Activated naive CD8-positive, alpha-beta T cell treated with anti-CD3 and anti-CD28 coated beads for 36 hours (primary cell): ENCODE measurements around the gene MYCN. TPM values are rescaled to one million over a fixed set of nuclear protein-coding genes. Genes with fewer than 3 reads are reported as not detected.

ENCODE experiments used
- DNase-seq: peaks from one replicate; pipeline ENCODE4 v3.0.0; 2021
- H3K27ac Mint-ChIP-seq: one replicate; pipeline ENCODE4 v1.8.0; 2022; ENCODE audit warnings: mild to moderate bottlenecking, moderate library complexity, mixed read lengths
- H3K27me3 Mint-ChIP-seq: one replicate; pipeline ENCODE4 v1.8.0; 2022; ENCODE audit warnings: mild to moderate bottlenecking, mixed read lengths
- H3K36me3 Mint-ChIP-seq: one replicate; pipeline ENCODE4 v1.8.0; 2021; ENCODE audit warnings: mild to moderate bottlenecking, mixed read lengths
- H3K4me1 Mint-ChIP-seq: one replicate; pipeline ENCODE4 v1.8.0; 2021; ENCODE audit warnings: mixed read lengths
- H3K4me3 Mint-ChIP-seq: one replicate; pipeline ENCODE4 v1.8.0; 2022; ENCODE audit warnings: mild to moderate bottlenecking, moderate library complexity, mixed read lengths
- H3K9me3 Mint-ChIP-seq: one replicate; pipeline ENCODE4 v1.8.0; 2022; ENCODE audit warnings: mixed read lengths
- total RNA-seq, 2 experiments: library from RNA; stranded (reverse); gene quantifications; one replicate each; pipeline ENCODE4 v1.2.3, GENCODE V29; 2021

The MYCN gene
- total RNA-seq, 2 experiments from 2014 or later = 0.16 TPM; not detected in 1

DNA sequence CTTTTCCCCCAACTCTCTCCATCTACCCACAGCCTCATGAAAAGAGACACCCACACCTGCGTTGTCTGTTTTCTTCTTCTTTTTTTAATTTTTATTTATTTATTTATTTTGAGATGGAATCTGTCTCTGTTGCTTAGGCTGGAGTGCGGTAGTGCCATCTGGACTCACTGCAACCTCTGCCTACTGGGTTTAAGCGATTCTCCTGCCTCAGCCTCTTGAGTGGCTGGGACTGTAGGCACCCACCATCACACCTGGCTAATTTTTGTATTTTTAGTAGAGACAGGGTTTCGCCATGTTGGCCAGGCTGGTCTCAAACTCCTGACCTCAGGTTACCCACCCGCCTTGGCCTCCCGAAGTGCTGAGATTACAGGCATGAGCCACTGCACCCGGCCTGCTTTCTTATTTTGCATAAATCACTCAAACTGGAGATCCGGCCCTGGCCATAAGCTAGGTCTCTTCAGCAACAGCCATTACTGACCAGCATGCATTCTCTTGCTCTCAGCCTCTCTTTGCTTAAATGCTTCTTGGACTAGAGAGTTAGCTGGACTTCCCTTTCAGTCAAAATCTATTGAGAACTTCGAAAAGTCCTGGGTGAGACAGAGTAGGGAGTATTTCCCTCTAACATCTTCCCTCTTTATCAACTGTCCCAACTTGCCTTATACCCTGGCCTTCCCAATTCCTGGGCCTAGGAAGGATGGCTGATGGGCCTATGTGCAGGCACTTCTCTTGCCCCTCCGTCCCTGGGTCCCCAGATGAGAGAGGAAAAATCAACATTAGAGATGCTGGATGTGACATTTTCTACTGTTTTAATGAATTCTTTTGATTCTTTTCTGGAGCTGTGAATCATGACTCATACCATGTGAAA is 27.3 kb downstream of the MYCN start:
- no peak overlapping the region for H3K4me3 Mint-ChIP-seq
- H3K27me3 Mint-ChIP-seq = no peaks in the 10 kb centered on the region
- H3K4me1 Mint-ChIP-seq = peaks cover 54% of the 10 kb centered on the region
- H3K9me3 Mint-ChIP-seq = no peaks in the 10 kb centered on the region
- no peaks in the 10 kb centered on the region for H3K36me3 Mint-ChIP-seq
- DNase-seq = no peak
- H3K27ac Mint-ChIP-seq = peak overlapping the region; percentile 26

DNA sequence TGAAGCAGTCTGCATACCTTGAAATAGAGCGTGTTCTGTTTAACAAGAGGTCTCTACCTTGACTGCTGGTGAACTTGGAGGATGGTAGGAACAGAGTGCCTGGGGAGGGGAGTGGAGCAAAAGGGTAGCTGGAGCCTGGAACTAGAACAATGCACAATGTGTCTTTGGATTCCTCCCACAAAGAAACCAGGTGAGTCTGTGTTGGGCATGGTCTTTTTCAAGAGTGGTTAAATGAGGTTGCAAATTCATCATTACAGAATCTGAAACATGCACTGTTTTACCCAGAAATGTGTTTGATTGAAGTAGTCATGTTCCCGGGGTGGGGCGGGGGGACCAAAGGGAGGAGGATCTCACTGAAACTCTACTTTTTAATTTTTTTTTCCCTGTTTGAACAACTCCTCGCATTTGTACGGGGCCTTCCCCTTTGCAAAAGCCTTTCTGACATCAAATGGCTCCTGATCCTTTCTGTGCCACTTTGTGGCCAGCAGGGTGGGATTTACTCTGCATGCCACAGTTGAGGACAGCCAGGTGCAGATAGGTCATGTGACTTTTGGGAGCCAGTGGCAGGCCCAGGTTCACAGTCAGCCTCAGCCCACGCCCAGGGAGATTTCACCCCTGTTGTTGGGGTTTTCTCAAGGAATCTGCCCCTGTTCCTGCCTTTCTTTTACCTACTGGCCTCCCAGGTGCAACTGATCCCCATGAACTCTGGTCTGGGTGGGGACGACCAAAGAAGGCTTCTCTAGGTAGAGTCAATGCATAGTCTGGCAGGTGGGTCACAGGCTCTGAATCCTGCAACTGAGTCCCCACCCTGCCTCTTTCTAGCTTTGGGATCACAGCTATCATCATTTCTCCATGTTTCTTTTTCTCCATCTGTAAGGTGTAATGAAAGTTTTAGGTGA is 28.2 kb downstream of the MYCN start:
- Mint-ChIP-seq H3K4me3 (no peak overlapping the region), H3K27ac (peak overlapping the region; percentile 26)

DNA sequence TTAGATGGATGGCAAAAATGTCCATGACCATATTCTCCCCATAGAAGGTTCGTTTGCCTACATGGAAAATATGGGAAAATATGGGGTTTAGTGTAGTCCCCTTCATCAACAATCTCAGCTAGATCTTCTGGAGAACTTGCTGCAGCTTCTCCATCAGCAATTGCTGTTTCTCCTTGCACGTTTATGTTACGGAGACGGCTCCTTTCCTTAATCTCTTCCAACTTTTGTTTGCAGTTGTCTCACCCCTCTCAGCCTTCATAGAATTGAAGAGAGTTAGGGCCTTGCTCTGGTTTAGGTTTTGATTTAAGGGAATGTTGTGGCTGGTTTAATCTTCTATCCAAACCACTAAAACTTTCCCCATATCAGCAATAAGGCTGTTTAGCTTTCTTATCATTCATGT is 28.9 kb downstream of the MYCN start:
- H3K4me3 Mint-ChIP-seq = peak overlapping the region; percentile 19
- no peak overlapping the region for H3K27ac Mint-ChIP-seq
- no peaks in the 10 kb centered on the region for H3K27me3 Mint-ChIP-seq
- no peaks in the 10 kb centered on the region for H3K36me3 Mint-ChIP-seq
- no peak for DNase-seq
- peaks cover 57% of the 10 kb centered on the region for H3K4me1 Mint-ChIP-seq
- H3K9me3 Mint-ChIP-seq = no peaks in the 10 kb centered on the region

More for the DNA sequence above, 28.2 kb downstream of the MYCN start:
- H3K4me1 Mint-ChIP-seq = peaks cover 55% of the 10 kb centered on the region
- H3K9me3 Mint-ChIP-seq = no peaks in the 10 kb centered on the region
- H3K27me3 Mint-ChIP-seq = no peaks in the 10 kb centered on the region
- H3K36me3 Mint-ChIP-seq = no peaks in the 10 kb centered on the region
- peak; percentile 21 for DNase-seq

DNA sequence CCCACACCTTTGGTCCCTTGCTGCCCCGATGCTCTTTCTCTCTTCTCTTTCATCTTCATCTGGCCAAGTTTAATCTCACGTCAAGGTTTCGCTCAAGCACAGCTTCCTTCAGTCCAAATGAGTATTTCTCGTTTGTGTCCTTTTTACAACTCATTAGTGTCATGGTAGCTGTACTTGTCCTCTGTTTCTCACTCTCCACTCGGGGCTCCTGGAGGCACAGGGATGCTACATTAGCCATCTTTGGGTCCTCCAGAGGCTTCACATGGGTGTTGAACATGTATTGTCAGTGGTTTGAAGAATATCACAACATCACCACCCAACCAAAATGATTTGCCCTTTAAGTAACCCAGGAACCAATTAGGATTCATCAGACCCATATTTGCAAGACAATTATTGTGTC is 30.4 kb downstream of the MYCN start:
- Mint-ChIP-seq H3K36me3 (no peaks in the 10 kb centered on the region), H3K27ac (no peak overlapping the region), H3K4me3 (no peak overlapping the region), H3K27me3 (no peaks in the 10 kb centered on the region), H3K4me1 (peaks cover 48% of the 10 kb centered on the region), H3K9me3 (no peaks in the 10 kb centered on the region)
- no peak for DNase-seq

DNA sequence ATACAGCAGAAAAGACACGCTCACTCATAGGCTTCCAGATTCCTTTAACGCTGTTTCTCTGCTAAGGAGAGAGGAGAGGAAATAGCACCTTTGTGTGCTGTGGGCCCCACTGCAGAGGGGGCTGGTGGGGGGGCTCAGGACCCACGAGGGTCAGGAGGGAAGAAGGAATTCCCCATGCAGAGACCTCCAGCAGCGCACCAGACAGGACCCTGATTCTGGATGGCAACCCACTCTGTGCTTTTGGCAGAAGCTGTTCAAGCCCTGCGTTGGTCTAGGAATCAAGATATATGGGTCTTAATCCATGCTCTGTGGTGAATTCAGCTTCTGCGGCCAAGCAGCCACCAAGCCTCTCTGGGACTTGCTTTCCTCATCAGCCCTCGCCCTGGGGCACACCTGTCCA is 31.0 kb downstream of the MYCN start:
- Mint-ChIP-seq H3K36me3 (no peaks in the 10 kb centered on the region), H3K27ac (no peak overlapping the region), H3K27me3 (no peaks in the 10 kb centered on the region), H3K9me3 (no peaks in the 10 kb centered on the region), H3K4me1 (peaks cover 41% of the 10 kb centered on the region), H3K4me3 (no peak overlapping the region)
- DNase-seq = no peak

DNA sequence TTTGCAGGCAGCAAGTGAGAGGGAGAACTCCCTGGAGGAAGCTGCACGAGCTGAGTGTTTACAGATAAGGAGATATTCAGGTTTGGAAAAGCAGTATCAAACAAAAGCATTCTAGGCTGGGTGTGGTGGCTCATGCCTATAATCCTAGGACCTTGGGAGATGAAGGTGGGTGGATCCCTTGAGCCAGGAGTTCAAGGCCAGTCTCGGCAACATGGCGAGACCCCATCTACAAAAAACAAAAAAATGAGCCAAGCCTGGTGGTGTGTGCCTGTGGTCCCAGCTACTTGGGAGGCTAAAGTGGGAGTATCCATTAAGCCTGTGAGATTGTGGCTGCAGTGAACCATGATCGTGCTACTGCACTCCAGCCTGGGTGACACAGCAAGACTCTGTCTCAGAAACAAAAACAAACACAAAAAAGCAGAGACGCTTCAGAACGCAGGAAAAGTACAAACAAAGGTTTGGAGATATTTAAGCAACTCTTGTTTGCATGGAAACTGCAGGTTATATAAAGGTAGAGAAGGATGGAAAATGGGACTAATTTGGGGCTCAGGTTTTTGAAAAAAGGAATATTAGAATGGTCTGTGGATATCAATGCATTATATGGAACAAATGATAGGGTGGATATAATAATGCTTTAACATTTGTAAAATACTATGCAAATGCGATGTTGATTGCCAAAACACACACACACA is 31.6 kb downstream of the MYCN start:
- Mint-ChIP-seq H3K9me3 (no peaks in the 10 kb centered on the region), H3K4me1 (peaks cover 35% of the 10 kb centered on the region), H3K27ac (no peak overlapping the region), H3K36me3 (no peaks in the 10 kb centered on the region), H3K4me3 (no peak overlapping the region), H3K27me3 (no peaks in the 10 kb centered on the region)
- no peak for DNase-seq

DNA sequence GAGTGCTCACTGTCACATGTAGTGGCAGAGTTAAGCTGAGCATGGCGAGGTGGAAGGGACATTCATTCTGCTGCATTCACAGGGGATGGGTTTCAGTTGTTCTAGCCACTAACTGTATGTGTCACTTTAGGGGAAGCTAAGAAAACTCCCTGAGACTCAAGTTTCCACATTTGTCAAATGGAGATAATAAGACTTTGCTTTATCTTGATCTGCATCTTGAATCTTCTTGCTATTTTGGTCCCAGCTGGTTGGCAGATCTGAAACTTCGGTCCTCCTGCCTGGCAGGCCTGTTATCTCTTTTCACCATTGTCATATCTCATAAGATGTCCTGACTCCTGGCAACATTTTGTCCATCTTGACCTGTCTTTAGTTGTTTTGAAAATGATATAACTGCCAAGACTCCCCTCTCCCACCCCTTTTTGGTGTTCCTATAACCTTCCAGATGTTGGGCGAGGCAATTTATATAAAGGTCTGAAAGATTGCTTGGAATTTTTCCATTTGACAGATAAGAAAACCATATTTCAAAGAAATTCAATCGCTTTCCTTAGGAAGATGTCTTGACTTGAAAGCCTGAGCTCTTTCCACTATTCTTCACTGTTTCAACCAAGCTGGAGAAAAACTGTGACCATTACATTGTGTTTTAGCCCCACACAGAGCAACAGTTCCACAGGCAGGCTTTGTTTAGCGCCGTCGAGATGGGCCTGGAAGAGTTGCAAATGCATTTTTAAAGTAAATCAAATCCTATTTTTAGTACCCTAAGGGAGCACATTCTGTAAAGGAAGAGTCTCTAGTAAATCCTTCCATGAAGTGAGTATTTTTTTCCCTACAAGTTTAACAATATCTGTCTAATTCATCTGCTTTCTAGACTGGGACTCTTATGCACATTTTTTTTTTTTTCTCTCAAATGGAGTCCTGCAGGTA is 33.4 kb downstream of the MYCN start:
- no peaks in the 10 kb centered on the region for H3K9me3 Mint-ChIP-seq
- no peak overlapping the region for H3K4me3 Mint-ChIP-seq
- H3K36me3 Mint-ChIP-seq = no peaks in the 10 kb centered on the region
- no peak for DNase-seq
- peaks cover 20% of the 10 kb centered on the region for H3K4me1 Mint-ChIP-seq
- H3K27me3 Mint-ChIP-seq = no peaks in the 10 kb centered on the region
- no peak overlapping the region for H3K27ac Mint-ChIP-seq

DNA sequence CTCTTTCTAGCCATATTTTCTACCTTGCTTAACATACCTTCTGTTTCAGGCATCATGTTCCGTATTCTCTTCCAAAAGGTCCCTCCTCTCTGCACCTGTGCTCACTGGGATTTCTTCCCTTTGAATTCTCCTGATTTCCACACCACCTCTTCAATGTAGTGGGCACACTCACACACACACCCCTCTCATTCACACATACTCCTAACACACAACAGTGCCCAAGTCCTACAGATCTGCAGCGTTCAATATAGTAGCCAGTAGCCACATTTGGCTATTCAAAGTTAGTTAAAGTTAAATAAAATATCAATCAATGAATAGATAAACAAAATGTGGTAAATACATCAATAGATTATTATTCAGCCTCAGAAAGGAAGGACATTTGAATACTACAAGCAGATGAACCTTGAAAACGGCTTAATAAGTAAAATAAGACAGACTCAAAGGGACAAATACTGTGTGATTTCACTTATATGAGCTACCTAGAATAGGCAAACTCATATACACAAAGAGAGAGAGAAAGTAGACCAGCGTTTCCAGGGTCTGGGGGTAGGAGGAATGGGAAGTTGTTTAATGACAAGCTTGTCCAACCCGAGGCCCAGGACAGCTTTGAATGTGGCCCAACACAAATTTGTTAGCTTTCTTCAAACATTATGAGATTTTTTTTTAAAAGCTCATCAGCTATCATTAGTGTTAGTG is 34.4 kb downstream of the MYCN start:
- no peak overlapping the region for H3K27ac Mint-ChIP-seq
- H3K4me3 Mint-ChIP-seq = no peak overlapping the region
- no peak for DNase-seq
- H3K36me3 Mint-ChIP-seq = no peaks in the 10 kb centered on the region
- H3K9me3 Mint-ChIP-seq = no peaks in the 10 kb centered on the region
- no peaks in the 10 kb centered on the region for H3K27me3 Mint-ChIP-seq
- peaks cover 11% of the 10 kb centered on the region for H3K4me1 Mint-ChIP-seq

DNA sequence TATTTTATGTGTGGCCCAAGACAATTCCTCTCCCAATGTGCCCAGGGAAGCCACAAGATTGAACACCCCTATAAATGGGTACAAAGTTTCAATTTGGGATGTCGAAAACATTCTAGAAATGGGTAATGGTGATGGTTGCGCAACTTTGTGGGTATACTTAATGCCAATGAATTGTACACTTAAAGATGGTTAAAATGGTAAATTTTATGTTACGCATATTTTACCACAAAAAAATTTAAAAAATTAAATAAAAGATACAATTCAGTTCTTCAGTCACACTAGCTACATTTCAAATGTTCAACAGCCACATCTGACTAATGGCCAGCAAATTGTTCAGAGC is 34.9 kb downstream of the MYCN start:
- Mint-ChIP-seq H3K9me3 (no peaks in the 10 kb centered on the region), H3K4me1 (peaks cover 9% of the 10 kb centered on the region), H3K27ac (no peak overlapping the region), H3K4me3 (no peak overlapping the region), H3K36me3 (no peaks in the 10 kb centered on the region), H3K27me3 (no peaks in the 10 kb centered on the region)
- no peak for DNase-seq

DNA sequence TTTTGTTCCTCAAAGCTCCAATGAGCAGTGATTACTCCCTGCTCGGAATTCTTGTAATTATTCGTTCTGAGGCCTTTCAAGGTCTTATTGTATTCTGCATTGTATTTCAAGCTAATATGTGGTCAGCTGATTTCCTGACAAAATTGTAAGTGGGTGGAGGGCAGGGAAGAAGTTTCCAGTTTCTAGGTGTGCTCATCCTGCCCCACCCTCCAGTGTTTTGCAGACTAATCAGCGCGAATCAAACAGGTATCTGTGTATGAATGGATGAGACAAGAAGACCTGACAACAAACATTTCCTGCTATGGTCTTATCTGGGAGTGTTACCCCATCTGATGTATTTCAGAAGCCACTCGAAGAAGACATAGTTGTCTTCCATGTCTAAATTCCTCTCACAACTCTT is 35.3 kb downstream of the MYCN start:
- H3K9me3 Mint-ChIP-seq = no peaks in the 10 kb centered on the region
- H3K36me3 Mint-ChIP-seq = no peaks in the 10 kb centered on the region
- no peak overlapping the region for H3K27ac Mint-ChIP-seq
- peaks cover 9% of the 10 kb centered on the region for H3K4me1 Mint-ChIP-seq
- H3K4me3 Mint-ChIP-seq = no peak overlapping the region
- no peaks in the 10 kb centered on the region for H3K27me3 Mint-ChIP-seq
- no peak for DNase-seq

DNA sequence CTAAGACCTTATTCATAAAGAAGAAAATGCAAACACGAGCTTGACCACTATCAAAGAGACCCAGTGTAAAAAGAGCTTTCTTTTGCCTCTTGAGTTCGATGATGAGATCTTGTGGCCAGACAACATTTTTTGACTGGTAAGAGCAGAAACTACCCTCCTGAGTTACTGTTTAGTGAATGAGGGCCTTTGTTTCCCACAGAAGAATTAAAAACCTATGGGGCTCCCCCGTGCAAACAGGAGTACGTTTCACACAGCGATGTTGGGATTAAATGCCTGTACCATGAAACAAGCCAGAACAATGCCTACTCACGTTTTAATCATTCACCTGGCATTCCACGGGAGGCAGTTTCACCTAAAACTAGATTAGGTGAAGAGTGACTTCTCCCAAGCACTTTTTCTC is 36.0 kb downstream of the MYCN start:
- Mint-ChIP-seq H3K27ac (no peak overlapping the region), H3K36me3 (no peaks in the 10 kb centered on the region), H3K4me3 (no peak overlapping the region), H3K4me1 (peaks cover 9% of the 10 kb centered on the region), H3K9me3 (no peaks in the 10 kb centered on the region), H3K27me3 (no peaks in the 10 kb centered on the region)
- DNase-seq = no peak

DNA sequence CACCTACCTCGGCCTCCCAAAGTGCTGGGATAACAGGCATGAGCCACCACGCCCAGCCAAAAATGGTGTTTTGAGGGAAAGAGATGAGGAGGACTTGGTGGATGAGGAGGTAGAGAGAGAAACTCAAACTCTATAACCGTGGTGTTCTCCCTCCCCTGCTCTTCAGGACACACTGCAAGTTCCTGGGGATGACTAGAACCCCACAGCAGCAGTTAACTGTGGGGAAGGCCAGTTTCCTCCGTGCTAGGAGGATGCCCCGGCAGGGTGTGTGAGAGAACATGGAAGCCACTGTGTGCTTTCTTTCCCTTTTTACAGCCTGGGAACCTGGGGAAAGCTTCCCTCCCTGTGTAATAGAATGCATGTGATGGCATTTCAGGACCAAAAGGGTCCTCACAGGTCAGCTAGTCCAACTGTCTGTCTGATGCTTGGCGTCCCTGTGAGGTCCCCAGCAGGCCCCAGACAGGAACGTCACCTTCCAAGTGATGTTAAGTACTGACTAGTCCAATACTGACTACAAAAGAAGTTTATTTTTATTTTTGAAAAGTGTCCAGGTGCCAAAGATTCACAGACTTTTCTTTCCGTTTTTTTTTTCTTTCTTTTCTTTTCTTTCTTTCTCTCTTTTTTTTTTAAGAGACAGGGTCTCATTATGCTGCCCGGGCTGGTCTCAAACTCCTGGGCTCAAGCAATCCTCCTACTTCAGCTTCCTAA is 38.9 kb downstream of the MYCN start:
- H3K4me3 Mint-ChIP-seq = no peak overlapping the region
- no peaks in the 10 kb centered on the region for H3K27me3 Mint-ChIP-seq
- H3K9me3 Mint-ChIP-seq = no peaks in the 10 kb centered on the region
- peaks cover 6% of the 10 kb centered on the region for H3K4me1 Mint-ChIP-seq
- DNase-seq = no peak
- H3K36me3 Mint-ChIP-seq = no peaks in the 10 kb centered on the region
- no peak overlapping the region for H3K27ac Mint-ChIP-seq

DNA sequence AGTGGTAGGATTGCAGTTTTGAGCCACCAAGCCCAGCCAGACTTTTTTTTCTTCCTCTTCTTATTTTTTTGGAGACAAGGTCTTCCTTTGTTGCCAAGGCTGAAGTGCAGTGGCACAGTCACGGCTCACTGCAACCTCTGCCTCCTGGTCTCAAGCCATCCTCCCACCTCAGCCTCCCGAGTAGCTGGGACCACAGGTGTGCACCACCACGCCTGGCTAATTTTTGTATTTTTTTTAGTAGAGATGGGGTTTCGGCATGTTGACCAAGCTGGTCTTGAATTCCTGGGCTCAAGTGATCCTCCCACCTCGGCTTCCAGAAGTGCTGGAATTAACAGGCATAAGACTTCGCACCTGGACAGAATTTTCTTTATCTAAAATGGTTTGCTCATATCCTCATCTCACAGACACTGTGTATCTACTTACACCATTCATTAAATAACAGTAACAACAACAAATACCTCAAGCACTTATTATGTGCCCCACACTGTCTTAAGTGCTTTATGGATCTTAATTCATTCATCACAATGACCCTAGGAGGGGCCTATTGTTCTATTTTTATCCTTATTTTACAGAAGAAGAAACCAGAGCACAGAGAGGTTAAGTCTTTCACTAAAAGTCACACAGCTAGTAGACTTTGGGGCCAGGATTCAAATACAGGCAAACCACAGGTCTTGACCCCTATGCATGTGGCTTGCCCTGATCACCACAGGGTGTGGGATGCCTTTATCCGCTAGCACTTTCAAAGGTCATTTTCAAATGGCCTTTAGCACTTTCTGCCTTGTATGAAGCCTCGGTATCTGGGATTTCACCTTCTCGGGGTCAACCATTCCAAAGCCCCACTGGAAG is 39.6 kb downstream of the MYCN start:
- Mint-ChIP-seq H3K27me3 (no peaks in the 10 kb centered on the region), H3K4me1 (peaks cover 6% of the 10 kb centered on the region), H3K4me3 (no peak overlapping the region), H3K9me3 (no peaks in the 10 kb centered on the region), H3K27ac (no peak overlapping the region), H3K36me3 (no peaks in the 10 kb centered on the region)
- DNase-seq = no peak
